ENCODE results near the gene ZBP1.

The ZBP1 gene

GRCh38 chr20:57598491-57598890, 21.7 kb downstream of the ZBP1 start:
- no peak for DNase-seq (ENCODE audit: low read depth in 2 of 2)

- DNase-seq (ENCODE audit: low read depth in 2 of 2): no peak
Observed at GRCh38 chr20:57598060-57598459, 22.2 kb downstream of the ZBP1 start.

GRCh38 chr20:57596998-57597939, 23.0 kb downstream of the ZBP1 start:
- DNase-seq (ENCODE audit: low read depth in 2 of 2): peak; percentile 61 to 65

- no peak for DNase-seq (ENCODE audit: low read depth in 2 of 2)
Observed at GRCh38 chr20:57596358-57596757, 23.9 kb downstream of the ZBP1 start.

GRCh38 chr20:57595041-57596030, 24.9 kb downstream of the ZBP1 start:
- DNase-seq (ENCODE audit: low read depth in 2 of 2): no peak

- DNase-seq (ENCODE audit: low read depth in 2 of 2): peak; percentile 34 to 45
Observed at GRCh38 chr20:57594092-57594951, 25.9 kb downstream of the ZBP1 start.

GRCh38 chr20:57593134-57593886, 26.9 kb downstream of the ZBP1 start:
- no peak for DNase-seq (ENCODE audit: low read depth in 2 of 2)

- no peak for DNase-seq (ENCODE audit: low read depth in 2 of 2)
Observed at GRCh38 chr20:57592263-57593092, 27.7 kb downstream of the ZBP1 start.

GRCh38 chr20:57591289-57592229, 28.7 kb downstream of the ZBP1 start:
- DNase-seq (ENCODE audit: low read depth in 2 of 2): no peak

- no peak for DNase-seq (ENCODE audit: low read depth in 2 of 2)
Observed at GRCh38 chr20:57590485-57591288, 29.5 kb downstream of the ZBP1 start.

GRCh38 chr20:57589728-57590484, 30.3 kb downstream of the ZBP1 start:
- DNase-seq (ENCODE audit: low read depth in 2 of 2): no peak

- no peak for DNase-seq (ENCODE audit: low read depth in 2 of 2)
Observed at GRCh38 chr20:57589123-57589727, 31.0 kb downstream of the ZBP1 start.

GRCh38 chr20:57588596-57588995, 31.6 kb downstream of the ZBP1 start:
- no peak for DNase-seq (ENCODE audit: low read depth in 2 of 2)

GRCh38 chr20:57587989-57588377, 32.2 kb downstream of the ZBP1 start:
- no peak for DNase-seq (ENCODE audit: low read depth in 2 of 2)

- no peak for DNase-seq (ENCODE audit: low read depth in 2 of 2)
Observed at GRCh38 chr20:57587278-57587988, 32.8 kb downstream of the ZBP1 start.

GRCh38 chr20:57586943-57587277, 33.3 kb downstream of the ZBP1 start:
- no peak for DNase-seq (ENCODE audit: low read depth in 2 of 2)

Measured in stimulated activated CD8-positive, alpha-beta memory T cell treated with anti-CD3 and anti-CD28 coated beads, Interleukin-2, amount 100 ng/mL, for 48 hours (primary cell).